Measurements from ENCODE around the gene PDE4D.

DNA sequence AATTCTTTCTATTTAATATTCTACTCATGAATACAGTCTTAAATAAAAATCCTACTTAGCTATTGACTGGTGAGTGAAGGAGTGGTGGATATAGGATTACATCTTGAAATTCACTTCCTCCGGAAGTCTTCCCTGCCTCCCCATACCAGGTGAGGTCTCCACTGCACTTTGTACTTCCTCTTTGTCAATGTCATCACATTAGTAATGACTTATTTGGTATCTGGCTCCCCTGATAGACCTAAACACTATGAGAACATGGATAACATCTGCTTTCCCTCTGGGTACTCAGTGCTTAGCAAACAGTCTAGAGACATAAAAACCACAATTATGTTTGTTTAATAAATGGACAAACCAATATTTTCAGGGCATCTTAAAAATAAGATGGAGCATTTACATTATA, 532.1 kb downstream of the PDE4D start:
- TF ChIP-seq HDGF (IDR thresholded peaks at IDR 0.05; ENCODE audit: borderline replicate concordance) (no peak), SP1 (IDR thresholded peaks at IDR 0.05) (no peak)

Data from HEK293T (cell line).